ENCODE measurements around the gene HIP1.

GRCh38 chr7:75729851-75730274, 8.9 kb downstream of the HIP1 start:
- TF ChIP-seq CTCF (IDR thresholded peaks at IDR 0.05), result no peak
- no peak for TF ChIP-seq ELF1 (IDR thresholded peaks at IDR 0.05)
- no peak for TF ChIP-seq NRF1 (IDR thresholded peaks at IDR 0.05; ENCODE audit: low read depth, low read length)
- no peak for TF ChIP-seq REST (IDR thresholded peaks at IDR 0.05; ENCODE audit: low read depth, low read length)
- no peak for TF ChIP-seq CHD2 (IDR thresholded peaks at IDR 0.05; ENCODE audit: low read length, partially characterized antibody)
- TF ChIP-seq RCOR1 (IDR thresholded peaks at IDR 0.05; ENCODE audit: low read length), result no peak
- no peak for TF ChIP-seq EZH2phosphoT487 (IDR thresholded peaks at IDR 0.05; ENCODE audit: borderline replicate concordance, low read depth)
- no peak for TF ChIP-seq MXI1 (IDR thresholded peaks at IDR 0.05; ENCODE audit: low read depth, low read length)
- no peak for TF ChIP-seq POLR2AphosphoS5 (IDR thresholded peaks at IDR 0.05; ENCODE audit: low read depth, low read length)
- no peak for TF ChIP-seq MAX (IDR thresholded peaks at IDR 0.05; ENCODE audit: low read depth)
- no peak for TF ChIP-seq FOXM1 (IDR thresholded peaks at IDR 0.05; ENCODE audit: low read depth)
- no peak for TF ChIP-seq RXRA (IDR thresholded peaks at IDR 0.05; ENCODE audit: borderline replicate concordance, low read depth)
